Gastrocnemius medialis (tissue), 4 donors: ENCODE results near the gene CCDC30.

Experiments
- CTCF ChIP-seq, 5 experiments: fragments of 450-650 bp in 3 of 5; fragments of 200-600 bp in 2 of 5; sonication (generic) in 2 of 5; IDR thresholded peaks in 4 of 5; conservative IDR thresholded peaks in 1 of 5; 1 replicate in 4 of 5; 2 replicates in 1 of 5; pipeline ENCODE4 v1.5.1; 2016 to 2019; ENCODE audit warnings: antibody characterized with exemption in 5 of 5, mild to moderate bottlenecking in 3 of 5, moderate library complexity in 3 of 5
- POLR2A ChIP-seq, 2 donors: fragments of 450-650 bp; IDR thresholded peaks; one replicate each; pipeline ENCODE4 v1.6.1; 2017; ENCODE audit warnings: antibody characterized with exemption in 2 of 2, mild to moderate bottlenecking in 2 of 2, moderate library complexity in 2 of 2

- no peak for TF ChIP-seq POLR2A (IDR thresholded peaks at IDR 0.05)
- TF ChIP-seq CTCF (IDR thresholded peaks at IDR 0.05 in 4 of 5, conservative IDR thresholded peaks at IDR 0.05 in 1 of 5) = no peak
These were observed 206.8 kb downstream of the CCDC30 start for GRCh38 chr1:42669936-42670335.
